ENCODE measurements around the gene FBXO2. TPM values are rescaled to one million over a fixed set of nuclear protein-coding genes. Genes with fewer than 3 reads are reported as not detected.

The FBXO2 gene
- total and polyA plus RNA-seq, 2 of the 4 experiments (the other 2 are of a cell fraction): 0.36 to 1.7 TPM

DNA sequence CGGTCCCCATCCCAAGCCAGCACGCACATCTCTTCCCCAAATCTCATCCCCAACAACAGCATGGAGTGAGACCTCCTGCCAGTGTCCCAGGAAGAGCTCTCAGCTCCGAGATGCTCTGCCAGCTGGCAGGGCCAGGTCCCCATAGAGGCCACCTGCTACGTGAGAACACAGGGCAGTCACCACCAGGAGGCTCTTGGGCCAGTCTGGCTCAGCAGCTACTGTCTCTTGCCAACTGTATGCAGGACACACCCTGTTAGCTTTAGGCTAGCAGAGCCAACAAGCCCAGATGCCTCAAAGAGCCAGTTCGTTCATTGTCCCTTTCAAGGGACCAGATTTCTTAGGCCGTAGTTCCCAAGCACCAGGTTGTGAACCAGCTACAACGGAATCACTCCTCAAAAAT is 36.9 kb downstream of the FBXO2 start:
- no peak overlapping the region for H2AFZ ChIP-seq (replicated peaks; ENCODE audit: low read length, poor library complexity)
- H3K18ac ChIP-seq (ENCODE audit: low read depth, low read length): no peak overlapping the region
- no peaks in the 10 kb centered on the region for H3K36me3 ChIP-seq (ENCODE audit: control insufficient read depth, insufficient read depth, low read length)
- no peak overlapping the region for H4K8ac ChIP-seq (ENCODE audit: low read depth in 2 of 2, low read length in 2 of 2)
- BruUV-seq (replicated peaks): no TSS peak
- H3K4ac ChIP-seq (ENCODE audit: low read depth, low read length): no peak overlapping the region
- DNase-seq: no peak
- H2AK5ac ChIP-seq (ENCODE audit: low read depth, low read length): no peak overlapping the region
- H4K5ac ChIP-seq (ENCODE audit: low read depth, low read length): no peak overlapping the region
- dilution Hi-C loops (cut with HindIII; ENCODE audit: low sequenced_read_pairs, unreplicated experiment): no loop called here
- H2BK20ac ChIP-seq (ENCODE audit: low read depth, low read length): no peak overlapping the region
- no peaks in the 10 kb centered on the region for H3K4me1 ChIP-seq (ENCODE audit: control insufficient read depth, insufficient read depth, low read length)
- ChIA-PET POLR2A (ENCODE audit: unreplicated experiment) (no interaction called here), CTCF (no interaction called here)
- no peak overlapping the region for H3K23ac ChIP-seq (ENCODE audit: low read depth, low read length)
- peaks cover 16% of the 10 kb centered on the region for H3K27me3 ChIP-seq (ENCODE audit: control insufficient read depth, insufficient read depth, low read length)
- H3K27ac ChIP-seq (ENCODE audit: insufficient read depth, low read length): no peak overlapping the region
- H2AK9ac ChIP-seq (replicated peaks; ENCODE audit: low read depth, low read length, poor library complexity): no peak overlapping the region
- H3K9ac ChIP-seq (ENCODE audit: low read depth, low read length): no peak overlapping the region
- TF ChIP-seq SMC3 (IDR thresholded peaks at IDR 0.05; ENCODE audit: low read depth, low read length): no peak
- no peak for TF ChIP-seq MAFK (IDR thresholded peaks at IDR 0.05; ENCODE audit: low read depth, low read length)
- no peak for TF ChIP-seq POLR2A (IDR thresholded peaks at IDR 0.05; ENCODE audit: low read depth, low read length)
- TF ChIP-seq, protein P1, sequence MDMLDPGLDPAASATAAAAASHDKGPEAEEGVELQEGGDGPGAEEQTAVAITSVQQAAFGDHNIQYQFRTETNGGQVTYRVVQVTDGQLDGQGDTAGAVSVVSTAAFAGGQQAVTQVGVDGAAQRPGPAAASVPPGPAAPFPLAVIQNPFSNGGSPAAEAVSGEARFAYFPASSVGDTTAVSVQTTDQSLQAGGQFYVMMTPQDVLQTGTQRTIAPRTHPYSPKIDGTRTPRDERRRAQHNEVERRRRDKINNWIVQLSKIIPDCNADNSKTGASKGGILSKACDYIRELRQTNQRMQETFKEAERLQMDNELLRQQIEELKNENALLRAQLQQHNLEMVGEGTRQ (IDR thresholded peaks at IDR 0.05; ENCODE audit: low read depth, low read length): no peak
- TF ChIP-seq RFX5 (IDR thresholded peaks at IDR 0.05; ENCODE audit: low read depth, low read length): no peak
- no peak for TF ChIP-seq FOS (IDR thresholded peaks at IDR 0.05; ENCODE audit: low read depth, low read length)
- TF ChIP-seq RAD21 (IDR thresholded peaks at IDR 0.05; ENCODE audit: low read length): no peak
- no peak for TF ChIP-seq CEBPB (IDR thresholded peaks at IDR 0.05; ENCODE audit: low read depth, low read length)
- TF ChIP-seq, protein P2, sequence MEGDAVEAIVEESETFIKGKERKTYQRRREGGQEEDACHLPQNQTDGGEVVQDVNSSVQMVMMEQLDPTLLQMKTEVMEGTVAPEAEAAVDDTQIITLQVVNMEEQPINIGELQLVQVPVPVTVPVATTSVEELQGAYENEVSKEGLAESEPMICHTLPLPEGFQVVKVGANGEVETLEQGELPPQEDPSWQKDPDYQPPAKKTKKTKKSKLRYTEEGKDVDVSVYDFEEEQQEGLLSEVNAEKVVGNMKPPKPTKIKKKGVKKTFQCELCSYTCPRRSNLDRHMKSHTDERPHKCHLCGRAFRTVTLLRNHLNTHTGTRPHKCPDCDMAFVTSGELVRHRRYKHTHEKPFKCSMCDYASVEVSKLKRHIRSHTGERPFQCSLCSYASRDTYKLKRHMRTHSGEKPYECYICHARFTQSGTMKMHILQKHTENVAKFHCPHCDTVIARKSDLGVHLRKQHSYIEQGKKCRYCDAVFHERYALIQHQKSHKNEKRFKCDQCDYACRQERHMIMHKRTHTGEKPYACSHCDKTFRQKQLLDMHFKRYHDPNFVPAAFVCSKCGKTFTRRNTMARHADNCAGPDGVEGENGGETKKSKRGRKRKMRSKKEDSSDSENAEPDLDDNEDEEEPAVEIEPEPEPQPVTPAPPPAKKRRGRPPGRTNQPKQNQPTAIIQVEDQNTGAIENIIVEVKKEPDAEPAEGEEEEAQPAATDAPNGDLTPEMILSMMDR (conservative IDR thresholded peaks at IDR 0.05; ENCODE audit: low read depth, low read length): no peak
- TF ChIP-seq MAZ (IDR thresholded peaks at IDR 0.05; ENCODE audit: borderline replicate concordance, low read depth, low read length): no peak
- TF ChIP-seq CHD1 (IDR thresholded peaks at IDR 0.05; ENCODE audit: low read depth, low read length): no peak
- TF ChIP-seq NFE2L2 (IDR thresholded peaks at IDR 0.05; ENCODE audit: low read depth, low read length): no peak
- TF ChIP-seq, protein P3, sequence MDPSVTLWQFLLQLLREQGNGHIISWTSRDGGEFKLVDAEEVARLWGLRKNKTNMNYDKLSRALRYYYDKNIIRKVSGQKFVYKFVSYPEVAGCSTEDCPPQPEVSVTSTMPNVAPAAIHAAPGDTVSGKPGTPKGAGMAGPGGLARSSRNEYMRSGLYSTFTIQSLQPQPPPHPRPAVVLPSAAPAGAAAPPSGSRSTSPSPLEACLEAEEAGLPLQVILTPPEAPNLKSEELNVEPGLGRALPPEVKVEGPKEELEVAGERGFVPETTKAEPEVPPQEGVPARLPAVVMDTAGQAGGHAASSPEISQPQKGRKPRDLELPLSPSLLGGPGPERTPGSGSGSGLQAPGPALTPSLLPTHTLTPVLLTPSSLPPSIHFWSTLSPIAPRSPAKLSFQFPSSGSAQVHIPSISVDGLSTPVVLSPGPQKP (IDR thresholded peaks at IDR 0.05; ENCODE audit: borderline replicate concordance, low read depth, low read length): no peak
- TF ChIP-seq RCOR1 (IDR thresholded peaks at IDR 0.05; ENCODE audit: insufficient replicate concordance, low read length): no peak
- TF ChIP-seq MXI1 (IDR thresholded peaks at IDR 0.05; ENCODE audit: borderline replicate concordance, low read depth, low read length): no peak
- TF ChIP-seq BHLHE40 (IDR thresholded peaks at IDR 0.05; ENCODE audit: low read depth, low read length): no peak
- intact Hi-C loops (cut with micrococcal nuclease): no loop called here
- no peaks in the 10 kb centered on the region for H3K9me1 ChIP-seq (ENCODE audit: insufficient read depth, low read length)
- H3K79me1 ChIP-seq (ENCODE audit: low read depth in 1 of 2, low read length in 2 of 2): no peaks in the 10 kb centered on the region
- no peak for ATAC-seq (ENCODE audit: low read depth)
- no peak overlapping the region for H3K4me2 ChIP-seq (ENCODE audit: low read depth, low read length)
- H2BK15ac ChIP-seq (ENCODE audit: low read depth, low read length): no peak overlapping the region
- H3K56ac ChIP-seq (ENCODE audit: extremely low read depth, insufficient read depth, low read length): no peak overlapping the region
- no peak overlapping the region for H4K91ac ChIP-seq (ENCODE audit: insufficient read depth, low read depth, low read length)
- no peaks in the 10 kb centered on the region for H3K9me3 ChIP-seq (ENCODE audit: control insufficient read depth, insufficient read depth, low read length)
- H3K14ac ChIP-seq (replicated peaks; ENCODE audit: low read depth, low read length): no peak overlapping the region
- H4K20me1 ChIP-seq (ENCODE audit: insufficient read depth, low read length): no peaks in the 10 kb centered on the region
- H2BK120ac ChIP-seq (ENCODE audit: low read depth, low read length): no peak overlapping the region
- no peak overlapping the region for H2BK5ac ChIP-seq (ENCODE audit: low read depth, low read length, poor library complexity, severe bottlenecking)
- no peak overlapping the region for H3K4me3 ChIP-seq (ENCODE audit: insufficient read depth, low read depth, low read length)
- WGBS, 2 experiments (ENCODE audit: extremely low coverage in 2 of 2, insufficient read length in 1 of 2): 83% methylated on average over 1 of the region's 7 CpGs; no CpG with 5 or more reads in 1 of the 2 experiments
- in situ Hi-C loops (cut with MboI; ENCODE audit: low sequenced_read_pairs): no loop called here

Data from IMR-90 (cell line).